Measurements from ENCODE around the gene RIC1.

GRCh38 chr9:5748438-5748837 is 119.5 kb downstream of the RIC1 start:
- TF ChIP-seq, protein P1, sequence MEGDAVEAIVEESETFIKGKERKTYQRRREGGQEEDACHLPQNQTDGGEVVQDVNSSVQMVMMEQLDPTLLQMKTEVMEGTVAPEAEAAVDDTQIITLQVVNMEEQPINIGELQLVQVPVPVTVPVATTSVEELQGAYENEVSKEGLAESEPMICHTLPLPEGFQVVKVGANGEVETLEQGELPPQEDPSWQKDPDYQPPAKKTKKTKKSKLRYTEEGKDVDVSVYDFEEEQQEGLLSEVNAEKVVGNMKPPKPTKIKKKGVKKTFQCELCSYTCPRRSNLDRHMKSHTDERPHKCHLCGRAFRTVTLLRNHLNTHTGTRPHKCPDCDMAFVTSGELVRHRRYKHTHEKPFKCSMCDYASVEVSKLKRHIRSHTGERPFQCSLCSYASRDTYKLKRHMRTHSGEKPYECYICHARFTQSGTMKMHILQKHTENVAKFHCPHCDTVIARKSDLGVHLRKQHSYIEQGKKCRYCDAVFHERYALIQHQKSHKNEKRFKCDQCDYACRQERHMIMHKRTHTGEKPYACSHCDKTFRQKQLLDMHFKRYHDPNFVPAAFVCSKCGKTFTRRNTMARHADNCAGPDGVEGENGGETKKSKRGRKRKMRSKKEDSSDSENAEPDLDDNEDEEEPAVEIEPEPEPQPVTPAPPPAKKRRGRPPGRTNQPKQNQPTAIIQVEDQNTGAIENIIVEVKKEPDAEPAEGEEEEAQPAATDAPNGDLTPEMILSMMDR (conservative IDR thresholded peaks at IDR 0.05; ENCODE audit: low read depth, low read length), result no peak
- TF ChIP-seq USF2 (IDR thresholded peaks at IDR 0.05; ENCODE audit: low read depth, low read length) (no peak), SMC3 (IDR thresholded peaks at IDR 0.05; ENCODE audit: low read depth, low read length) (no peak), POLR2A (IDR thresholded peaks at IDR 0.05; ENCODE audit: low read depth, low read length) (no peak), RAD21 (IDR thresholded peaks at IDR 0.05; ENCODE audit: low read length) (no peak), MAZ (IDR thresholded peaks at IDR 0.05; ENCODE audit: borderline replicate concordance, low read depth, low read length) (no peak)
- TF ChIP-seq, protein P2, sequence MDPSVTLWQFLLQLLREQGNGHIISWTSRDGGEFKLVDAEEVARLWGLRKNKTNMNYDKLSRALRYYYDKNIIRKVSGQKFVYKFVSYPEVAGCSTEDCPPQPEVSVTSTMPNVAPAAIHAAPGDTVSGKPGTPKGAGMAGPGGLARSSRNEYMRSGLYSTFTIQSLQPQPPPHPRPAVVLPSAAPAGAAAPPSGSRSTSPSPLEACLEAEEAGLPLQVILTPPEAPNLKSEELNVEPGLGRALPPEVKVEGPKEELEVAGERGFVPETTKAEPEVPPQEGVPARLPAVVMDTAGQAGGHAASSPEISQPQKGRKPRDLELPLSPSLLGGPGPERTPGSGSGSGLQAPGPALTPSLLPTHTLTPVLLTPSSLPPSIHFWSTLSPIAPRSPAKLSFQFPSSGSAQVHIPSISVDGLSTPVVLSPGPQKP (IDR thresholded peaks at IDR 0.05; ENCODE audit: borderline replicate concordance, low read depth, low read length), result no peak
